GM19467 (cell line): Measurements from ENCODE around the gene FAM234A.
"Not testable (repeated sequence)": the region's sequence is repeated elsewhere in the genome, so short reads cannot be mapped to it uniquely, and the experiment has no call there.

Experiments used
- ATAC-seq: cut with Tn5 transposase; IDR thresholded peaks from one replicate; pipeline ENCODE4 v1.9.1; 2021; ENCODE audit warnings: mild to moderate bottlenecking, moderate library complexity; ENCODE audit not compliant: unreplicated experiment

The FAM234A gene

DNA sequence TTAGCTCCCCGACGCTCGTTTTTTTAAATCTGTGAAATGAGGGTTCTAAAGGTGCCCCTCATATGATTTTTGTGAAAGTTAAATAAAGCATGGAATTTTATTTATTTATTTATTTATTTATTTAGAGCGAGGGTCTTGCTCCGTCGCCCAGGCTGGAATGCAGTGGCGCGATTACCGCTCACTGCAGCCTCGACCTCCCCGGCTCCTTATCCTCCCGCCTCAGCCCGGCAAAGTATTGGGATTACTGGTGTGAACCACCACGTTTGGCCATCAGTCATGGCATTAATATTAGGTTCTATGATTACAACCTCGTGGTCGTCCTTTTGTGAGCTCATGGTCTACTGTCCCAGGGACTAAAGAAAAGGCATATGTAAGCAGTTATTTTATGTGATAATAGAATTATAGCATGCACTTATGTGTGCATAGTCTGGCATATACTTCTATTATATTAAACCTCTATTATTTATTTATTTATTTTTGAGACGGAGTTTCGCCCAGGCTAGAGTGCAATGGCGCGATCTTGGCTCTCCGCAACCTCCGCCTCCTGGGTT is 4.8 kb upstream of the FAM234A start:
- ATAC-seq, result no peak

DNA sequence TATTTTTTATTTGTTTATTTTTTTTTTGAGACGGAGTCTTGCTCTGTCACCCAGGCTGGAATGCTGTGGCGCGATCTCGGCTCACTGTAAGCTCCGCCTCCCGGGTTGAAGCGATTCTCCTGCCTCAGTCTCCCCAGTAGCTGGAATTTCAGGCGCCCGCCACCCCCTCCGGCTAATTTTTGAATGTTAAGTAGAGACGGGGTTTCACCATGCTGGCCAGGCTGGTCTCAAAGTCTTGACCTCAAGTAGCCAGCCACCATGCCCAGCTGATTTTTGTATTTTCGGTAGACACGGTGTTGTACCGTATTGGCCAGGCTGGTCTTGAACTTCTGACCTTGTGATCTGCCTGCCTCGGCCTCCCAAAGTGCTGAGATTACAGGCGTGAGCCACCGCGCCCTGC is 4.3 kb upstream of the FAM234A start:
- not testable (repeated sequence) for ATAC-seq

DNA sequence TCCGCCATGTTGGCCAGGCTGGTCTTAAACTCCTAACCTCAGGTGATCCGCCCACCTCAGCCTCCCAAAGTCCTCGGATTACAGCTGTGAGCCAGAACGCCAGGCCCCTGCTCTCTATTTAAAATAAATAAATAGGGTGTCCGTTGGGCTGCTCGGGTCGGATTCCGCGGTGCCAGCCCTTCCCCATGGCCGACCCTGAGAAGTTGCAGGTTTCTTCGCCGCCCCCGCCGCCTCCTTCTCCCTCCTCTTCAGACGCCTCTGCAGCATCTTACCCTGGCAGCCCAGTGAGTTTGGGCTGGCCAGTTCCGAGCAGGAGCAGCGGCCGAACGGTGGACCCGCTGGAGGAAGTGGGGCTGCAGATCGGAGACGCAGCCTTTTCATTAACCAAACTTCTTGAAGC is 3.7 kb upstream of the FAM234A start:
- no peak for ATAC-seq

DNA sequence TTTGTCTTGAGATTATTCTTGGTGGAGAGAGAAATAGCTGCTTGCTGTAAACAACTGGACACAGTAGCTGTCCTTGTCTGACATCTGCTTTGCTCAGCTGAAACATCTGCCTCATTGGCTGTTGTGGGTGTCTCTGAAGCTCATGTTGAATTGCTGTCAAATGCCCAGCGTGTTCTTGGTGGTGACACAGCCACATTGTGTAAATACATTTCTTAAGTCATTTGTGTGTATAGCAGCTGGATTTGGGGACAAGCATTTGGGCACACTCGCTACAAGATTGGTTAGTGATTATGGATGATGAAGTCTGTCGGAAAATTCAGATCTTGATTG is 5.3 kb downstream of the FAM234A start:
- ATAC-seq, result no peak

DNA sequence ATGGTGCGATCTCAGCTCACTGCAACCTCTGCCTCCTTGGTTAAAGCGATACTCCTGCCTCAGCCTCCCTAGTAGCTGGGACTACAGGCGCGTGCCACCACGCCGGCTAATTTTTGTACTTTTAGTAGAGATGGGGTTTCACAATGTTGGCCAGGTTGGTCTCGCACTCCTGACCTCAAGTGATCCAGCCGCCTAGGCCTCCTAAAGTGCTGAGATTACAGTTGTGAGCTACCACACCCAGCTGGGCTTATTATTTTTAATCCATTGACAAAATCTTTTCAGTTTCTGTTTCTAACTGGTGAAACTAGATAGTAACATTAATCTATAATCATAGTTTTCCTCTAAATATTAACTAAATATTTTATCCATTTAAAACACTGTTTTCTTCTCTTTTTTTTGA is 5.9 kb downstream of the FAM234A start:
- ATAC-seq, result no peak

DNA sequence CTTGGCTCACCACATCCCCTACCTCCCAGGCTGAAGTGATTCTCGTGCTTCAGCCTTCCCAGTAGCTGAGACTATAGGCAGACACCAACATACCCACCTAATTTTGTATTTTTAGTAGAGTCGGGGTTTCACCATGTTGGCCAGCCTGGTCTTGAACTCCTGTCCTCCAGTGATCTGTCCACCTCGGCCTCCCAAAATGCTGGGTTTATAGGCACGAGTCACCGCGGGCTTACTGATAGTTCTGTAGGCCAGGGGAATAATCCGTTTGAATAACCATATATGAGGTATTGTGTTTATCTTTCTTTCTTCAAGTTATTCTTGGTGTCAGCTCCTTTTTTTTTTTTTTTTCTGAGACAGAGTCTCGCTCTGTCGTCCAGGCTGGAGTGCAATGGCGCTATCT is 7.7 kb downstream of the FAM234A start:
- ATAC-seq, result no peak

DNA sequence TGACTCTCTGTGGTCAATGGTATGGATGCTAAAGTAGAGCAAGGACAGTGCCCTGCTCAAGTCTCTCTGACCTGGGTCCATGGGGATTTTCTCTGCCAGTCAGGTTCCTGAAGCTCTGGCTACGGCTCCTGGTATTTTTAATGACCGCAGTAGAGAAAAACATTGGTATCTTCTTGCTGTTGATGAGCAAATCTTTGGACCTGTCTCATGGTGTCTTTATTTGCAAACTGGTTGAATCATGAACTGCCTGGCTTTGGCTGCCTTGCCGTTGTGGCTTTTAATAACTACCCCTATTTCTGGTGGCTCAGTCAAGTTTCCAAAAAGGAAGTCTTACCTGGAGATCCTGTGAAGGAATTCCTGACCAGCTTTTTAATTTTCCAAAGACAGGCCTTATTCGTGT is 8.7 kb downstream of the FAM234A start:
- no peak for ATAC-seq

DNA sequence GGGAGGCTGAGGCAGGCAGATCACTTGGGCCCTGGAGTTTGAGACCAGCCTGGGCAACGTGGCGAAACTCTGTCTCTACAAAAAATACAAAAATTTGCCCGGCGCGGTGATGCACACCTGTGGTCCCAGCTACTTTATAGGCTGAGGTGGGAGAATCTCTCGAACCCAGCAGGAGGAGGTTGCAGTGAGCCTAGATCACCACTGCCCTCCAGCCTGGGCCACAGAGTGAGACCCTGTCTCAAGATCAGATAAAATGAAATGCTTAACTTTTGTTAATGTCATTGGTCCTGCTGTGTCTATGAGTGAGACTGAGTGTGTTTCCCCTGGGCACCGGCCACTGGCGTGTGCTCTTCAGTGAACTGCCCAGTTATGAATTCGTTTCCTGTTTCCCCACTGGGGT is 10.5 kb downstream of the FAM234A start:
- no peak for ATAC-seq

DNA sequence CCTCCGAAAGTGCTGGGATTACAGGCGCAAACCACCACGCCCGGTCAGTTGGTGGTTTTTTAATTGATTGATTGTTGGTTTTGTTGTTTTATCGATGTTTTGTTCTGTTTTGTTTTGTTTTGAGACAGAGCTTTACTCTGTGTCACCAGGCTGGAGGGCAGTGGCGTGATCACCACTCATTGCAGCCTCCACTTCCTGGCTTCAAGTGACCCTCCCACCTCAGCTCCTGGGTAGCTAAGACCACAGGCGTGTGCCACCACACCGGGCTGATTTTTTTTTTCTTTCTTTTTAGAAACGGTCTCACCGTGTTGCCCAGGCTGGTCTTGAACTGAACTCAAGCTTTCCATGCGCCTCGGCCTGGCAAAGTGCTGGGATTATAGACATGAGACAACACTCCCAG is 12.4 kb downstream of the FAM234A start:
- ATAC-seq, result no peak

DNA sequence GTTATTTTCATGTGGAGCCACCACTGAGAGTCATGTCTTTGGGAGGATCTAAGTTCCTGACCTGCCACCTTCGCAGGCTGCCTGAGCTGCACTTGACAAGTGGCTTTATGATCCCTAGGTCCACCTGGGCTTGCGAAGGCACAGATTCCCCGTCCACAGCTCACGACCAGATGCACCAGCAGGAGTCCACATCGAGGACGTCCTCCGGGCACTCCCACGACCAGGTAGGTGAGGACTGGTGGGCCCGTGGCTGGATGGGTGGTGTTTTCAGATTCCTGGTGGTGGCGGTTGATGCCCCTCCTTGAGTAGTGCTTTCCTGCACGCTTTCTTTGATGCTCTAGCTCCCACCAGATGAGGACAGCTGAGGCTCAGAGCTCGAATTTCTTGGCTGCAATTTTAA is 14.8 kb downstream of the FAM234A start:
- ATAC-seq, result no peak

DNA sequence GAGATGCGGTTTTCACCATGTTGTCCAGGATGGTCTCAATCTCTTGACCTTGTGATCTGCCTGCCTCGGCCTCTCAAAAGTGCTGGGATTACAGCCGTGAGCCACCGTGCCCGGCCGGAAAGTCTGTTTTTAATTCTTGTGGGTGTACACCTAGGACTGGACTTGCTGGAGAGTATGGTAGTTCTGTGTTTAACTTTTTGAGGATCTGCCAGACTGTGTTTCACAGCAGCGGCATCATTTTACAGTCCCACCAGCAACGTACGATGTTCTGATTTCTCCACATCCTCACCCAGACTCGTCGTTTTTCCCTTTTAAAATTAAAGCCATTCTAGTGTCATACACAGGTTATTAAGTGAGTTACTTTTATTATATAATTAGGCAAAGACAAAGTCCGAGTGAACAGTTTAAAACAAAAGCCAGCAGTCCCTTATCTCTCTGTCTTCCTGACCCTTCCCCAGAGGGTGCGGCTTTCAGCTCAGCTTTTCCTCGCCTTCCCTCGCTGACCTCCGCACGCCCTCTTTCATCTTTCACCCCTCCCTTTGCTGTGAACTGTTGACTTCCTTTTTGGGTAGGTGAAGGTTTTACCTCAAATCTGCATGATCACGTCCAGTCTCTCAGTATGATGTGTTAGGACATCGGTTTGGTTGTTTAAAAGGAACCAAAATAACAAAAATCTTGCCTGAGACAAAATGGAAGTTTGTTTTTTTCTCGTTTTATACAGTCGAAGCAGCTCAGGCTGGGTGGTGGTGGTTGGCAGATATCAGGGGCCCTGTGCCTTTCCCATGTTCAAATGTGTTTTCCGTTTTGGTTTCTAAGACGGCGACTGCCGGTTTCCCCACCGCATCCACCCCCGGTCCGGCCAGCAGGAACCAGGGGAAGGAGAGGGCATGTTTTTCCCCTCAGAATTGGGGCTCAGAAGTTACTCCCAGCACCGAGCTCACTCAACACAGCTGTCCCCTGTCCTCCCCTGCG is 18.0 kb downstream of the FAM234A start:
- ATAC-seq, result no peak

DNA sequence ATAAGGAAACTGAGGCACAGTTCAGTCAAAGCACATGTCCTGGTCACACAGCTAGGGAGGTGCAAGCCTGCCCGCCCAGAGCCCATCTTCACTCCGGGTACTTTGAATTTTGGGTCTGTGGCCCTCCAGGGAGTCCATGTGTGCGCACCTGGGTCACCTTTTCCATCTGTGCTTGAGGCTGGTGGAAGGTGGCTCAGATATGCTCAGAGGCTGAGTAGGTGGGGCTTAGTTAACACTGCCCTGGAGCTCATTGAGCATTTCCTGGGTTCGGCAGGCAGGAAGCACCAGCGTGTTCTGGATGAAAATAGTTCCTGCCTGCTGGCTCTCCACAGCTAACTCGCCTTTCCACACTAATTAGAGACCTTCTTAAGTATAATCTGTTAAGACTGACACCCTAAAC is 19.2 kb downstream of the FAM234A start:
- no peak for ATAC-seq

DNA sequence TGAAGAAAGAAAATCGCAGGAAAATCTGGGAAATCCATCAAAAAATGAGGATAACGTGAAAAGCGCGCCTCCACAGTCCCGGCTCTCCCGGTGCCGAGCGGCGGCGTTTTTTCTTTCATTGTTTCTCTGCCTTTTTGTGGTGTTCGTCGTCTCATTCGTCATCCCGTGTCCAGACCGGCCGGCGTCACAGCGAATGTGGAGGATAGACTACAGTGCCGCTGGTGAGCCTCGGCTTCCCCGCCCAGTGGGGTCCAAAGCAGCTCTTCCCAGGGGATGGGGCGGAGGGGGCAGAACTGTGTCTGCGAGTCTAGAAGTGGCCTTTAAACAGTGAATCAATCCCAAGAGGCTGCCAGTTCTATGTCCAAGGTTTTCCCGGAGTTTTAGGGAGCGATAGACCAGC is 19.8 kb downstream of the FAM234A start:
- no peak for ATAC-seq

DNA sequence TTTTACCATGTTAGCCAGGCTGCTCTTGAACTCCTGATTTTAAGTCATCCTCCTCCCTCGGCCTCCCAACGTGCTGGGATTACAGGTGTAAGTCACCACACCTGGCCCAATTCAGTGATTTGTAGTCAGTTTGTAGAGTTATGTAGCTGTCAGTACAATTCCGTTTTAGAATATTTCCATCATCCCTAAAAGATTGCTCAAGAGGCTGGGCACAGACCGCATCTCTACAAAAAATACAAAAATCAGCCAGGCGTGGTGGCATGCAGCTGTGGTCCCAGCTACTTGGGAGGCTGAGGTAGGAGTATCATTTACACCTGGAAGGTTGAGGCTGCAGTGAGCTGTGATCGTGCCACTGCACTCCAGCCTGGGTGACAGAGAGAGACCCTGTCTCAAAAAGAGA is 20.6 kb downstream of the FAM234A start:
- no peak for ATAC-seq

DNA sequence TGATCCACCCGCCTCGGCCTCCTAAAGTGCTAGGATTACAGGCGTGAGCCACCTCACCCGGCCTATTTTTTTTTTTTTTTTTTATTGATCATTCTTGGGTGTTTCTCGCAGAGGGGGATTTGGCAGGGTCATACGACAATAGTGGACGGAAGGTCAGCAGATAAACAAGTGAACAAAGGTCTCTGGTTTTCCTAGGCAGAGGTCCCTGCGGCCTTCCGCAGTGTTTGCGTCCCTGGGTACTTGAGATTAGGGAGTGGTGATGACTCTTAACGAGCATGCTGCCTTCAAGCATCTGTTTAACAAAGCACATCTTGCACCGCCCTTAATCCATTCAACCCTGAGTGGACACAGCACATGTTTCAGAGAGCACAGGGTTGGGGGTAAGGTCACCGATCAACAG is 23.5 kb downstream of the FAM234A start:
- ATAC-seq, result not testable (repeated sequence)

DNA sequence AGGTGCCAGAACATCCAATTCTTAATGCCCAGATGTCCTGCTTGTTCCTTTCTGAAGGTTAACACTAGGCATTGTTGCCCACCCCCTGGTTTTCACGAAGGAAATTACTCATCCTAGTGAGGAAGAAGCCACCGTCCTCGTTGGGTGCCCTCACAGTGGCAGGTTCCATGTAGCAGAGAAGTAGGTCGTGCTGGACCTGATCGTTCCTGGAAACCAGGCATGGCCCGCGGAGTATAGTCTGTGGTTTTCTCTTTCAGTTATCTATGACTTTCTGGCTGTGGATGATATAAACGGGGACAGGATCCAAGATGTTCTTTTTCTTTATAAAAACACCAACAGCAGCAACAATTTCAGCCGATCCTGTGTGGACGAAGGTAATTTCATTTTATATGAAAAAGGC is 24.6 kb downstream of the FAM234A start:
- no peak for ATAC-seq

DNA sequence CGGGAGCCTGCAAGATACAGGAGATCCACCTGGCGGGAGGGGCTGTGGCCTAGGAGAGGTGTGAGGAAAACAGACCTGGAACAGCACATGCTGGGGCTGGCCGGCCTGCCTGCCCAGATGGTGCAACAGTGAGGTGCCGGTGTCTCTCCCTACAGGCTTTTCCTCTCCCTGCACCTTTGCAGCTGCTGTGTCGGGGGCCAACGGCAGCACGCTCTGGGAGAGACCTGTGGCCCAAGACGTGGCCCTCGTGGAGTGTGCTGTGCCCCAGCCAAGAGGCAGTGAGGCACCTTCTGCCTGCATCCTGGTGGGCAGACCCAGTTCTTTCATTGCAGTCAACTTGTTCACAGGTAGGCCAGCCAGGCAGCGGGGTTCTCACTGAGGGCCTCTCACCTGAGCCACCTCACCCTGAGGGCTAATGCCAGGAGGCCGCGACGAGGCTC is 25.2 kb downstream of the FAM234A start:
- ATAC-seq, result no peak

DNA sequence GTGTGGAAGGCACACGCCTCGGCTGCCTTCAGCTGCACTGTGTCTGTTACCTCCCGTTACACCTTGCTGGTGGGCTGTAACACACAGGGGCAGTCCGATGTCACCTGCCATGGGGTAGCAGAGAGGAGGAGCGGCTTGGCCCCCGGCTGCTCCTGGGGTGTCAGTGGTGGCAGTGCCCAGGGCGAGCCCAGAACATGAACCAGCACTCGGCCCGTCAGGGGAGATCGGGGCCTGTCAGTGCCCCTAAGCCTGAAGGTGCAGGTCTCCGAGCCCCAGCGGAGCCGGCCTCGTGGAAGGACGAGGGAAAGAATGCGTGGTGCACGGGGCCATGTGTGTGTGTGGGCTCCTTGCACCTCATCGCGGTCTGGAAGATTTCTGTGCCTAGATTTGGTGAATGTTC is 25.7 kb downstream of the FAM234A start:
- ATAC-seq, result no peak

DNA sequence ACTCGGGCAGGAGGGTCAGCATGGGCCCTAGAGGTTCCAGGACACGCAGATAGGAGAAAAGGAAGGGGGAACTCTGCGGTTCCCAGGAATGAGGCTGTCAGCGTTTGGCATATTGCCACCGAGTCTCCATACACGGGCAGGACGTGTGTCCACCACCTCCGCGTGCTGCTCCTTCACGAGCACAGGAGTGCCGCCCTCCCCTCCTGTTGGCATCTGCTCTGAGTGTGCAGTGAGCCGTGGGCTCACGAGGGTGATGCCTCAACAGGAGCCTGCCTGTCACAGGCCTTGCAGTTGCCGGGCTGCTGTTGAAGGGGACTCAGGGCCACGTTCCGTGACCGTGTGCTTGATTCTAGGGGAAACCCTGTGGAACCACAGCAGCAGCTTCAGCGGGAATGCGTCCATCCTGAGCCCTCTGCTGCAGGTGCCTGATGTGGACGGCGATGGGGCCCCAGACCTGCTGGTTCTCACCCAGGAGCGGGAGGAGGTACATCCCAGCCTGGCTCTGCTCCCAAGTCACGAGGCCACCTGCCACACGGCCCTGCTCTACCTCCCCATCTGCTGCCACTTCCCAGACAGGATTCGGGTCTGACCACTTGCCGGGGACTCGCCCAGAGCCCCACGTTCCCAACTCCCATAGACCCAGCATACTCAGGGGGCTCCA is 26.5 kb downstream of the FAM234A start:
- no peak for ATAC-seq

DNA sequence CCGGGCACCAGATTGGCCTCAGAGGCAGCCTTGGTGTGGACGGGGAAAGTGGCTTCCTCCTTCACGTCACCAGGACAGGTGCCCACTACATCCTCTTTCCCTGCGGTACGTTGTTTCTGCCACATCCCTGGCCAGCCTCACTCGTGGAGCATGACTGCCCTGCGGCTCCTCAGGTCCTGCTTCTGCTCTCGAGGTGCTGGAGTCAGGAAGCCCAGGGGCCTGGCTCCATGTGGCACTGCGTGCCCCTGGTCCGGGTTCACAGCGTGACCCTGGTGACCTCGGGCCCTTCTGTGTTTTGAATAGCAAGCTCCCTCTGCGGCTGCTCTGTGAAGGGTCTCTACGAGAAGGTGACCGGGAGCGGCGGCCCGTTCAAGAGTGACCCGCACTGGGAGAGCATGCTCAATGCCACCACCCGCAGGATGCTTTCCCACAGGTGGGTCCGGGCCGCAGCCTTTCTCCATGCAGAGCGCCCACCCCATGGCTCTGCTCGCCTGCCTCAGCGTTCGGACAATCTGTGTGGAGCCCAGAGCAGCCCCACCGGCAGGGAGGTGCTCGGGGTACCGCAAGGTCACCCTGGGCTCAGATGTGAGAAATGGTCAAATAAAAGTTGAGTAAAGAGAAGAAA is 27.6 kb downstream of the FAM234A start:
- no peak for ATAC-seq

DNA sequence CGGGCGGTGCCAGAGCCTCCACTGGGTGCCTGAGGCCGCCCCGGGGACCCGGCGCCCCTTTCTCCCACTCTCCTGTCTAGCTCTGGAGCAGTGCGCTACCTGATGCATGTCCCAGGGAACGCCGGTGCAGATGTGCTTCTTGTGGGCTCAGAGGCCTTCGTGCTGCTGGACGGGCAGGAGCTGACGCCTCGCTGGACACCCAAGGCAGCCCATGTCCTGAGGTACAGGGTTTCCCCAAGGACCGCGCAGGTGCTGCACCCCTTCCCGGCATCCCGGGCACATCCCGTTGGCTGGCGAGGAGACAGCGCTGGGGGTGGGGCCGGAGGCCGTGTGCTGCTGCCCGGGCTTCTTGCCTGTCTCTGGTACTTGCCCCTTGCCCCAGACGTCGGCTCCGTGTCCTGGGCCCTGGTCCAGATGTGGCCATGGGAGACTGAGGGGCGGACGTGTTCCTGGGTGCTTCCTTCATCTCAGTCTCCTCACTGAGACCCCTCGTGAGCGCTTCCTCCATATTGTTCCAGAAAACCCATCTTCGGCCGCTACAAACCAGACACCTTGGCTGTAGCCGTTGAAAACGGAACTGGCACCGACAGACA is 28.7 kb downstream of the FAM234A start:
- ATAC-seq, result no peak
